ENCODE results near the gene TMEM52. TPM values are rescaled to one million over a fixed set of nuclear protein-coding genes. Genes with fewer than 3 reads are reported as not detected.
"Not testable (repeated sequence)": the region's sequence is repeated elsewhere in the genome, so short reads cannot be mapped to it uniquely, and the experiment has no call there.

TMEM52 gene
- total RNA-seq, 1 donor from 2014 or later, result 0.92 TPM

DNA sequence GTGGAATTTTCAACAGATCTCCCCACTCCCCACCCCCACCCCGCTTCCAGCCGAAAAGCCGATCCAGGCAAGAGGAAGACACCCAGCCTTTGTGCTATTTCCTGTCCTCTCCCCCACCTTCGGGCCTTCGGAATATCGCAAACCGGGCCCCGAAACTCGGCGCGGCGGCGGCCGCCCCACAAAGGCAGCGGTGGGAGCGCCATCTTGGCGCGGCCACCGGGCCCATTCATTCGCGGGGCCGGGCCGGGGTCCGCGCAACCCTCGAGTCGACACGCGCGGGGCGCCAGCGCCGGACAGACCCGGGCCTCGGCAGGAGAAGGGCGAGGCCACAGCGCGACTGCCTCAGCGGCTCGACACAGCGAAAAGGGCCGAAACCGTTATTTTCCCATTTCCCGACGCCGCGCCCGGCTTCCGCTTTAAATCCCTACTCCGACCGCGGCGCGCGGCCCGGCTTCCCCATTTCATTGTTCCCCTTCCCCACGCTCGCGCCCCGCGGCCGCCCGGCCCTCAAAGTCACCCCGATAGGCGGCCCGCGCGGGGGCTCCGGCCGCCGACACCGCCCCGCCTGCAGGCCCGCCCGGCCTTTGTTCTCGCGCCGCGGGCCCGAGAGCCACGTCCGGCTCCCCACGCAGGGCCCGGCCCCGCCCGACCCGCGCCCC, 29.1 kb downstream of the TMEM52 start:
- Histone ChIP-seq H3K27me3 (ENCODE audit: control insufficient read depth, insufficient read depth, low read length) (no peaks in the 10 kb centered on the region), H3K4me3 (ENCODE audit: low read depth, low read length) (peak overlapping the region; percentile 96), H3K36me3 (ENCODE audit: control insufficient read depth, insufficient read depth, low read length) (no peaks in the 10 kb centered on the region)
- no peak for DNase-seq (ENCODE audit: low read depth)
- TF ChIP-seq, protein P1, sequence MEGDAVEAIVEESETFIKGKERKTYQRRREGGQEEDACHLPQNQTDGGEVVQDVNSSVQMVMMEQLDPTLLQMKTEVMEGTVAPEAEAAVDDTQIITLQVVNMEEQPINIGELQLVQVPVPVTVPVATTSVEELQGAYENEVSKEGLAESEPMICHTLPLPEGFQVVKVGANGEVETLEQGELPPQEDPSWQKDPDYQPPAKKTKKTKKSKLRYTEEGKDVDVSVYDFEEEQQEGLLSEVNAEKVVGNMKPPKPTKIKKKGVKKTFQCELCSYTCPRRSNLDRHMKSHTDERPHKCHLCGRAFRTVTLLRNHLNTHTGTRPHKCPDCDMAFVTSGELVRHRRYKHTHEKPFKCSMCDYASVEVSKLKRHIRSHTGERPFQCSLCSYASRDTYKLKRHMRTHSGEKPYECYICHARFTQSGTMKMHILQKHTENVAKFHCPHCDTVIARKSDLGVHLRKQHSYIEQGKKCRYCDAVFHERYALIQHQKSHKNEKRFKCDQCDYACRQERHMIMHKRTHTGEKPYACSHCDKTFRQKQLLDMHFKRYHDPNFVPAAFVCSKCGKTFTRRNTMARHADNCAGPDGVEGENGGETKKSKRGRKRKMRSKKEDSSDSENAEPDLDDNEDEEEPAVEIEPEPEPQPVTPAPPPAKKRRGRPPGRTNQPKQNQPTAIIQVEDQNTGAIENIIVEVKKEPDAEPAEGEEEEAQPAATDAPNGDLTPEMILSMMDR (IDR thresholded peaks at IDR 0.05; ENCODE audit: insufficient read depth, low read length, poor library complexity, severe bottlenecking), result no peak

- no peak for DNase-seq (ENCODE audit: low read depth)
- TF ChIP-seq, protein P1 (IDR thresholded peaks at IDR 0.05; ENCODE audit: insufficient read depth, low read length, poor library complexity, severe bottlenecking), result no peak
- Histone ChIP-seq H3K36me3 (ENCODE audit: control insufficient read depth, insufficient read depth, low read length) (no peaks in the 10 kb centered on the region), H3K4me3 (ENCODE audit: low read depth, low read length) (peak overlapping the region; percentile 96), H3K27me3 (ENCODE audit: control insufficient read depth, insufficient read depth, low read length) (no peaks in the 10 kb centered on the region)
Observed at GRCh38 chr1:1889090-1889750, 29.9 kb downstream of the TMEM52 start.

GRCh38 chr1:1883890-1884289, 35.2 kb downstream of the TMEM52 start:
- not testable (repeated sequence) for H3K36me3 ChIP-seq (ENCODE audit: control insufficient read depth, insufficient read depth, low read length); H3K4me3 ChIP-seq (ENCODE audit: low read depth, low read length); H3K27me3 ChIP-seq (ENCODE audit: control insufficient read depth, insufficient read depth, low read length); DNase-seq (ENCODE audit: low read depth)

GRCh38 chr1:1883092-1883873, 35.8 kb downstream of the TMEM52 start:
- DNase-seq (ENCODE audit: low read depth), result no peak
- Histone ChIP-seq H3K27me3 (ENCODE audit: control insufficient read depth, insufficient read depth, low read length) (no peaks in the 10 kb centered on the region), H3K4me3 (ENCODE audit: low read depth, low read length) (no peak overlapping the region), H3K36me3 (ENCODE audit: control insufficient read depth, insufficient read depth, low read length) (no peaks in the 10 kb centered on the region)
- TF ChIP-seq, protein P1 (IDR thresholded peaks at IDR 0.05; ENCODE audit: insufficient read depth, low read length, poor library complexity, severe bottlenecking), result no peak

GRCh38 chr1:1881727-1882126, 37.4 kb downstream of the TMEM52 start:
- TF ChIP-seq, protein P1 (IDR thresholded peaks at IDR 0.05; ENCODE audit: insufficient read depth, low read length, poor library complexity, severe bottlenecking), result no peak
- no peak overlapping the region for H3K4me3 ChIP-seq (ENCODE audit: low read depth, low read length)
- no peak for DNase-seq (ENCODE audit: low read depth)

DNA sequence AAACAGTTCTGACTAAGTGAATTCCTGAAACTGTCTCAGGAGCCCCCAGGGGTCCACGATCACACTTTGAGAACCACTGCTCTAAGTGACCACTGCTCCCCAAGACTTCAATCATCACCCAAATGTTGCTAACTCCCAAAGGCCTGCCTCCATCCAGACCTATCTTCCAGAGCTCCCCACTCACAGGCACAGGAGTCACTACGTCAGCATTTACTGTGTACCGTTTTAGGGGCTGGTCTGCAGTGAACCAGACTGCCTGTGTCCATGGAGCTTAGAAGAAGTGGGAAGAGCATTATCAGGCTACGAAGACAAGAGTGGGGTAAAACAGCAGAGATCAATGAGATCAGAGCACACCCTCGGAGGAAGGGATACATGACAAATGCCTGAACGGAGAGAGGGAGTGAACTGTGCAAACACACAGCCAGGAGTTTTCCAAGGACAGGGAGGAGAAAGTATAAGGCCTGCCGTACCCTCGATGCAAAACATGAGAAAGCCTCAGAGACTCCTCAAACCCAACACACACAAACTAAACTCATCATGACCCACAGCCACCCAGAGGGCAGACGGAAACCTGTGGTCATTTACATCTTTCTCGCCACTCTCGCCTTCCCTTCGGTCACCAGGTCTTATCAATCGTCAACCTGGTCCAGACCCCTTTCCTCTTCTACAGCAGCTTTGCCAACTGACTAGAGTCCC, 38.3 kb downstream of the TMEM52 start:
- H3K4me3 ChIP-seq (ENCODE audit: low read depth, low read length), result no peak overlapping the region
- no peaks in the 10 kb centered on the region for H3K27me3 ChIP-seq (ENCODE audit: control insufficient read depth, insufficient read depth, low read length)
- TF ChIP-seq, protein P1 (IDR thresholded peaks at IDR 0.05; ENCODE audit: insufficient read depth, low read length, poor library complexity, severe bottlenecking), result no peak
- H3K36me3 ChIP-seq (ENCODE audit: control insufficient read depth, insufficient read depth, low read length), result peaks cover 2% of the 10 kb centered on the region
- DNase-seq (ENCODE audit: low read depth), result no peak

More at GRCh38 chr1:1881727-1882126, 37.4 kb downstream of the TMEM52 start:
- H3K27me3 ChIP-seq (ENCODE audit: control insufficient read depth, insufficient read depth, low read length), result no peaks in the 10 kb centered on the region
- H3K36me3 ChIP-seq (ENCODE audit: control insufficient read depth, insufficient read depth, low read length), result no peaks in the 10 kb centered on the region

All from kidney epithelial cell (primary cell).